Chondrocyte (in vitro differentiated cells): Measurements from ENCODE around the gene ALCAM. TPM values are rescaled to one million over a fixed set of nuclear protein-coding genes. Genes with fewer than 3 reads are reported as not detected.

Experiments used
- DNase-seq: peaks from one replicate; pipeline ENCODE4 v3.0.0; 2021; ENCODE audit warnings: mixed read lengths, low spot score
- H3K27ac Mint-ChIP-seq: one replicate; pipeline ENCODE4 v1.8.0; 2021; ENCODE audit warnings: mild to moderate bottlenecking, moderate library complexity, mixed read lengths; ENCODE audit not compliant: unreplicated experiment
- H3K27me3 Mint-ChIP-seq: 2 replicates; pipeline ENCODE4 v1.8.0; 2021; ENCODE audit warnings: low read depth, mixed read lengths
- H3K36me3 Mint-ChIP-seq: 2 replicates; pipeline ENCODE4 v1.8.0; 2021; ENCODE audit warnings: low read depth, mixed read lengths
- H3K4me1 Mint-ChIP-seq: 2 replicates; pipeline ENCODE4 v1.8.0; 2021; ENCODE audit warnings: low read depth, mild to moderate bottlenecking, mixed read lengths
- H3K4me3 Mint-ChIP-seq: one replicate; pipeline ENCODE4 v1.8.0; 2021; ENCODE audit warnings: mild to moderate bottlenecking, moderate library complexity, mixed read lengths; ENCODE audit not compliant: unreplicated experiment
- H3K9me3 Mint-ChIP-seq: 2 replicates; pipeline ENCODE4 v1.8.0; 2021; ENCODE audit warnings: low read depth, mixed read lengths
- CTCF ChIP-seq: fragments of 200-600 bp; sonication (generic); IDR thresholded peaks from 2 replicates; pipeline ENCODE4 v1.5.0; 2021; ENCODE audit warnings: antibody characterized with exemption, mild to moderate bottlenecking, moderate library complexity
- total RNA-seq: library from RNA; stranded (reverse); gene quantifications from 3 replicates; pipeline ENCODE4 v1.2.1, GENCODE V29; 2021

Gene ALCAM
- total RNA-seq, 1 donor from 2014 or later, result 270 TPM

- H3K9me3 Mint-ChIP-seq, result no peaks in the 10 kb centered on the region
- no peak for TF ChIP-seq CTCF
- peaks cover 44% of the 10 kb centered on the region for H3K4me1 Mint-ChIP-seq
These were observed 165.5 kb downstream of the ALCAM start for GRCh38 chr3:105532251-105532650.

GRCh38 chr3:105533960-105534359 lies 167.3 kb downstream of the ALCAM start:
- Mint-ChIP-seq H3K27me3 (no peaks in the 10 kb centered on the region), H3K4me1 (peaks cover 42% of the 10 kb centered on the region), H3K9me3 (no peaks in the 10 kb centered on the region), H3K27ac (peak overlapping the region; percentile 81), H3K4me3 (no peak overlapping the region), H3K36me3 (peaks cover 33% of the 10 kb centered on the region)
- DNase-seq, result no peak
- no peak for TF ChIP-seq CTCF

More at GRCh38 chr3:105532251-105532650, 165.5 kb downstream of the ALCAM start:
- Mint-ChIP-seq H3K27ac (no peak overlapping the region), H3K36me3 (peaks cover 28% of the 10 kb centered on the region), H3K27me3 (no peaks in the 10 kb centered on the region), H3K4me3 (no peak overlapping the region)
- no peak for DNase-seq

- no peaks in the 10 kb centered on the region for H3K9me3 Mint-ChIP-seq
- H3K27me3 Mint-ChIP-seq, result no peaks in the 10 kb centered on the region
- no peak overlapping the region for H3K4me3 Mint-ChIP-seq
- peaks cover 35% of the 10 kb centered on the region for H3K36me3 Mint-ChIP-seq
- H3K27ac Mint-ChIP-seq, result peak overlapping the region; percentile 81
- TF ChIP-seq CTCF, result no peak
- H3K4me1 Mint-ChIP-seq, result peaks cover 41% of the 10 kb centered on the region
- no peak for DNase-seq
These were observed 167.8 kb downstream of the ALCAM start for GRCh38 chr3:105534491-105534890.

- Mint-ChIP-seq H3K4me1 (peaks cover 41% of the 10 kb centered on the region), H3K9me3 (no peaks in the 10 kb centered on the region), H3K27me3 (no peaks in the 10 kb centered on the region), H3K36me3 (peaks cover 47% of the 10 kb centered on the region), H3K4me3 (no peak overlapping the region), H3K27ac (no peak overlapping the region)
- no peak for DNase-seq
- no peak for TF ChIP-seq CTCF
These were observed 170.8 kb downstream of the ALCAM start for GRCh38 chr3:105537371-105538080.

GRCh38 chr3:105538483-105538882 lies 171.8 kb downstream of the ALCAM start:
- Mint-ChIP-seq H3K36me3 (peaks cover 51% of the 10 kb centered on the region), H3K27me3 (no peaks in the 10 kb centered on the region), H3K9me3 (no peaks in the 10 kb centered on the region), H3K4me3 (no peak overlapping the region), H3K4me1 (peaks cover 38% of the 10 kb centered on the region), H3K27ac (peak overlapping the region; percentile 36)
- TF ChIP-seq CTCF, result no peak
- no peak for DNase-seq
